Activated CD8-positive, alpha-beta memory T cell treated with anti-CD3 and anti-CD28 coated beads for 48 hours (primary cell): ENCODE results near the gene POLR2A.

ENCODE experiments used
- DNase-seq, 3 experiments: peaks; one replicate each; pipeline ENCODE4 v3.0.0-alpha.2; 2020; ENCODE audit warnings: low read depth in 2 of 3, low spot score in 2 of 3

Gene POLR2A

DNA sequence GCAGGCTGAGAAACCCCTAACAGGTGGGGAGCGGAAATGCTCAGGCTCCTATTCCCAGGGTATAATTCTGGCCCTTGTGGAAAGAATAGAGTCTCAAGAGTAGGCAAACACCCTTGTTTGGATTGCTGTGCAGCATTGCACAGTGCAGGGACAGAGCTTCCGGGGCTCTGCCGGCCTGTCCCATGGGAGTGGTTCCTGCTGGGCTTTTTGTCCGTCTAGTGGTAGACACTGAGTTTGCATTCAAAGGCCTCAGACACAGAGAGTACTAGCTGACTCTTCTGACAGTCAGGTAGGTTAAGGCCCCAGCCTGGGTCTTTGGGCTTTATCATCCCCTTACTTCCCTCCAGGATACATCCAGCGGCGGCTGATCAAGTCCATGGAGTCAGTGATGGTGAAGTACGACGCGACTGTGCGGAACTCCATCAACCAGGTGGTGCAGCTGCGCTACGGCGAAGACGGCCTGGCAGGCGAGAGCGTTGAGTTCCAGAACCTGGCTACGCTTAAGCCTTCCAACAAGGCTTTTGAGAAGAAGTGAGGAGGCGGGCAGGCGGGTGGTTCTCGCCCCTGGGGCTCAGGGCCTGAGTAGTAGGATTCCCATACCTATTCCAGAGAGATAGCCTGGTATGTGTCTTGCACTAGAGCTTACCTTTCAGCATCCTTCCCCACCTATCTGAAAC, 18.1 kb downstream of the POLR2A start:
- DNase-seq: no peak

DNA sequence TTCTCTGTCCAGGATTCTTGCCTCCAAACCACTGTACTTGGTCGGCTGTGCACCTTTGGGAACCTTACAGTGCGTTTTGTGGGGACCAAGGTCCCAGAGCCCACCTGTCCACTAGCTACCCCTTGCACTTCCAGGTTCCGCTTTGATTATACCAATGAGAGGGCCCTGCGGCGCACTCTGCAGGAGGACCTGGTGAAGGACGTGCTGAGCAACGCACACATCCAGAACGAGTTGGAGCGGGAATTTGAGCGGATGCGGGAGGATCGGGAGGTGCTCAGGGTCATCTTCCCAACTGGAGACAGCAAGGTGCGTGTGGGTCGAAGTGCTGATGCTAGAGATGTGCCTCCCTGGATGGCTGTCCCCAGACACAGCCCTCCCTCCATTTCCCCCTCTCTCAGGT, 18.8 kb downstream of the POLR2A start:
- DNase-seq: no peak

DNA sequence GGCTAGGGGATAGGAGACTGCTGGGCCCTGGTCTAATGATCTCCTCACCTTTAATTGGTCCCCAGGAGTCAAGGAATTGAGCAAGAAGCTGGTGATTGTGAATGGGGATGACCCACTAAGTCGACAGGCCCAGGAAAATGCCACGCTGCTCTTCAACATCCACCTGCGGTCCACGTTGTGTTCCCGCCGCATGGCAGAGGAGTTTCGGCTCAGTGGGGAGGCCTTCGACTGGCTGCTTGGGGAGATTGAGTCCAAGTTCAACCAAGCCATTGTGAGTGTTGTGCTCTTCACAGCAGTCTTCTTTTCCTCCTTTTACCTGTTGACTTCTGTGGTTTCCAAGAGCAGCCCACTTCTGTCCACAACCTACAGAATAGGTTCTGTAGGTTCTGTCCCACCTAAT, 19.4 kb downstream of the POLR2A start:
- no peak for DNase-seq

DNA sequence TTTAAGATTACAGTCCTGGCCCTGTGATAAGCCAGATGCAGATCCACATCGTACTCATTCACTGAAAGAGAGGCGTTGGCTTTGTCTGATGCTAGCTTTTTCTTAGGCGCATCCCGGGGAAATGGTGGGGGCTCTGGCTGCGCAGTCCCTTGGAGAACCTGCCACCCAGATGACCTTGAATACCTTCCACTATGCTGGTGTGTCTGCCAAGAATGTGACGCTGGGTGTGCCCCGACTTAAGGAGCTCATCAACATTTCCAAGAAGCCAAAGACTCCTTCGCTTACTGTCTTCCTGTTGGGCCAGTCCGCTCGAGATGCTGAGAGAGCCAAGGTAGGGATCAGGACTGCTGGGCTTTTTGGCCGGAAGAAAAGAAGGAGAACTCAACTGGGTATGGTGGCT, 24.0 kb downstream of the POLR2A start:
- DNase-seq: no peak

DNA sequence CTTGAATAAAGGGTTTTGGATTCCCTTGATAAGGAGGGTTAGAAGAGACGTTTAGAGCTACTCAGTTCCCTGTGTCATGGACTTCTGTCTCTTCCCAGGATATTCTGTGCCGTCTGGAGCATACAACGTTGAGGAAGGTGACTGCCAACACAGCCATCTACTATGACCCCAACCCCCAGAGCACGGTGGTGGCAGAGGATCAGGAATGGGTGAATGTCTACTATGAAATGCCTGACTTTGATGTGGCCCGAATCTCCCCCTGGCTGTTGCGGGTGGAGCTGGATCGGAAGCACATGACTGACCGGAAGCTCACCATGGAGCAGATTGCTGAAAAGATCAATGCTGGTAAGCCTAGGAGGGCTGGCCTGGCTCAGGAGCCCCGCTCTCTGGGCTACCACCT, 24.7 kb downstream of the POLR2A start:
- no peak for DNase-seq

DNA sequence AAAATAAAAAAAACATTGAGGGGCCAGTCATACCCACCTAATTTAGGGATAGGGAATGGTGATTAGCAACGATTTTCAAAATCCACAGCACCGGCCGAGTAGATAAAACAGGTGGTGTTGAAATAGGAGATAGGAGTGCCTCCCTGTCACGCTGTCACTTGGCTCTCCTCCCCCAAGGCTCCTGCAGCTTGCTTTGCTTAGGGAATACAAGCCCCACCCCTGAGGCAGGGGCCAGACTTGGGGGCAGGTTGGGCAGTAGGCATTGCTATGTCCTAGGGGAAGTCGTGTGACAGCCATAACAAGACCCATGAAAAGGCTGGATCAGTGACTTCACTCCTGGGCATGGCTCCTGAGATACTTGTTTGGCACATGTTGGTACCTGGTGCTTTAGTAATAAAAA, 25.8 kb downstream of the POLR2A start:
- no peak for DNase-seq

DNA sequence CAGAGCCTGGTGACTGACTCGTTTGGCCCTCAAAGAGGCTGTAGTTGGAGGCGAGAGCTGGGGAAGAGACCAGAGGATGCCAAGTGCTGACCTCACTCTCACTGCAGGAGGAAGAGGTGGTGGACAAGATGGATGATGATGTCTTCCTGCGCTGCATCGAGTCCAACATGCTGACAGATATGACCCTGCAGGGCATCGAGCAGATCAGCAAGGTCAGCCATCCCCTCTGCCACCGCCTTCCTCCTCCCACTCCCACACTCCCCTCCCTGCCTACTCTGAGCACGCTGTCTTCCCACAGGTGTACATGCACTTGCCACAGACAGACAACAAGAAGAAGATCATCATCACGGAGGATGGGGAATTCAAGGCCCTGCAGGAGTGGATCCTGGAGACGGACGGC, 26.9 kb downstream of the POLR2A start:
- DNase-seq: no peak

DNA sequence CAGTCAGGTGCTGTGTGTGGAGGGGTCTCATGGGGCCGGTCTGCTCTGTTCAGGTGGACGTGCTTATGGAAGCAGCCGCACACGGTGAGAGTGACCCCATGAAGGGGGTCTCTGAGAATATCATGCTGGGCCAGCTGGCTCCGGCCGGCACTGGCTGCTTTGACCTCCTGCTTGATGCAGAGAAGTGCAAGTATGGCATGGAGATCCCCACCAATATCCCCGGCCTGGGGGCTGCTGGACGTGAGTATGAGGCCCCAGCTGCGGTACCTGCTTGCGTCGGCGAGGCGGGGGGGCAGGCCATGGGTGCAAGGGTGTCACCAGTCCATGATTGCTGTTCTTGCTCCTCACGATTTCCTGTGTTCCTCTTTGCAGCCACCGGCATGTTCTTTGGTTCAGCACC, 27.9 kb downstream of the POLR2A start:
- DNase-seq: no peak

DNA sequence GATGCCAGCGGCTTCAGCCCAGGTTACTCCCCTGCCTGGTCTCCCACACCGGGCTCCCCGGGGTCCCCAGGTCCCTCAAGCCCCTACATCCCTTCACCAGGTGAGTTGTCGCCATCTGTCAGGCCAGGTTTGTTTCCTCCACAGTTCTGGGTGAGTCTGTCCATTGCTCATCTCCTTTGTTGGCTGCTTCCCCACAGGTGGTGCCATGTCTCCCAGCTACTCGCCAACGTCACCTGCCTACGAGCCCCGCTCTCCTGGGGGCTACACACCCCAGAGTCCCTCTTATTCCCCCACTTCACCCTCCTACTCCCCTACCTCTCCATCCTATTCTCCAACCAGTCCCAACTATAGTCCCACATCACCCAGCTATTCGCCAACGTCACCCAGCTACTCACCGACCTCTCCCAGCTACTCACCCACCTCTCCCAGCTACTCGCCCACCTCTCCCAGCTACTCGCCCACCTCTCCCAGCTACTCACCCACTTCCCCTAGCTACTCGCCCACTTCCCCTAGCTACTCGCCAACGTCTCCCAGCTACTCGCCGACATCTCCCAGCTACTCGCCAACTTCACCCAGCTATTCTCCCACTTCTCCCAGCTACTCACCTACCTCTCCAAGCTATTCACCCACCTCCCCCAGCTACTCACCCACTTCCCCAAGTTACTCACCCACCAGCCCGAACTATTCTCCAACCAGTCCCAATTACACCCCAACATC, 28.8 kb downstream of the POLR2A start:
- no peak for DNase-seq

DNA sequence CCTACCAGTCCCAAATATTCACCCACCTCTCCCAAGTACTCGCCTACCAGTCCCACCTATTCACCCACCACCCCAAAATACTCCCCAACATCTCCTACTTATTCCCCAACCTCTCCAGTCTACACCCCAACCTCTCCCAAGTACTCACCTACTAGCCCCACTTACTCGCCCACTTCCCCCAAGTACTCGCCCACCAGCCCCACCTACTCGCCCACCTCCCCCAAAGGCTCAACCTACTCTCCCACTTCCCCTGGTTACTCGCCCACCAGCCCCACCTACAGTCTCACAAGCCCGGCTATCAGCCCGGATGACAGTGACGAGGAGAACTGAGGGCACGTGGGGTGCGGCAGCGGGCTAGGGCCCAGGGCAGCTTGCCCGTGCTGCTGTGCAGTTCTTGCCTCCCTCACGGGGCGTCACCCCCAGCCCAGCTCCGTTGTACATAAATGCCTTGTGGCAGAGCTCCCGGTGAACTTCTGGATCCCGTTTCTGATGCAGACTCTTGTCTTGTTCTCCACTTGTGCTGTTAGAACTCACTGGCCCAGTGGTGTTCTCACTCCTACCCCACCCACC, 29.8 kb downstream of the POLR2A start:
- no peak for DNase-seq

DNA sequence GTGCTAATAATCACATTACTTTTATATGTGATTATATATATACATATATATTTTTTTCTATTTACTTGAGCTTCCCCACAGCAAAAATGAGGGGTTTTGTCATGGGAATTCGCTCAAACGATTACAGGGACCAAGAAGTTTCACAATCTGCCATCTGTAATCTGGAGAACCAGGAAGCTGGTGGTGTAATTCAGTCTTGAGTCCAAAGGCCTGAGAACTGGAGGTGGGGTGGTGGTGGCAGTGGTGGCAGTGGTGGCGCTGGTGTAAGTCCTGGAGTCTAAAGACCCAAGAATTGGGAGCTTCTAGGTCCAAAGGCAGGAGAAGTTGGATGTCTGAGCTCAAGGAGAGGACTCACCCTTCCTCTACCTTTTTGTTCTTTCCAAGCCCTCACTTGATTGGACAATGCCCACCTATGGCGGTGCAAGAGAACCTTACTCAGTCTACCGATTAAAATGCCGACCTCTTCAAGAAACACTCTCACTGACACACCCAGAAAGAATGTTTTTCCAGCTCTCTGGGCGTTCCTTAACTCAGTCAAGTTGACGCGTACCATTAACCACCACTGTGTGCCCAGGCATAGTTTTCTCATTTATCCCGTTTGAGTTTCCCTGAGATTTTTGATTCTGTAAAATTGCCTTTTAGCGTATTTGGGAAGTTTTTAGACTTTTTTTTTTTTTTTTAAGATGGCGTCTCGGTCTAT, 31.9 kb downstream of the POLR2A start:
- no peak for DNase-seq

DNA sequence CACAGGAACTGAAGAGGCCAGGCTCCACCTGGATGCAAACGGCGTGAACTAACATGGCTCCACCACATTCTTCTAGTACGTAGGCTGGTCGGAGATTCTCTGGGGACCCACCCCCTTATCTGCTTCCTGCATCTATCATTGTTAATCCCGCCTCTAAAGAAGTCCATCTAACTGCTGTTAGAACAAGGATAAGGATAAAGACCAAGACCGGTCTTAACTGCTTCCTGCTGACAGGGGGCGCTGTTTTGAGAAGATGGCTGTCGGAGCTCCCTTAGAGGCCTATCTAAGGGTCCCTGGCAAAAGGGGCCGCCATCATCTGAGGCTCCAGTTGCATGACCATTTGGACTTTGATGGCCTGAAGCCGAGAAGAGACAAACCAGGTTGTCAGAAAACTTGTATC, 38.9 kb downstream of the POLR2A start:
- DNase-seq: no peak

DNA sequence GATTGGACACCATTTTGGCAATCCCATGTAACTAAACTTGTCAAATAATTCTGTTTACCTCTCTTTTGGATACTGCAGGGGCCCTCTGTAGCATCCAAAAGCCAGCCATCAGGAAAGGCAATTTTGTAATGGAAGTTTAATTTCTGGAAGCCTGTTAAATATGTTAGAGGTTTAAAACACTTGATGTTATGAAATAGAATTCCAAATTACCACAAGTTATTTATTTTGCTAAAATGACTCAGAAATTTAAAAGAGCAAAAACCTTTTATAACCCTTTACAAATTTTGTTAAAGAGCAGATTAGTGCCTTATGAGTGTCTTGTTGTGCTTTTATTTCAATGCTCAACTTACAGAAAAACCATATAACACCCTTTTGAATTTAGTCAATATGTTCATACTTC, 44.7 kb downstream of the POLR2A start:
- no peak for DNase-seq

DNA sequence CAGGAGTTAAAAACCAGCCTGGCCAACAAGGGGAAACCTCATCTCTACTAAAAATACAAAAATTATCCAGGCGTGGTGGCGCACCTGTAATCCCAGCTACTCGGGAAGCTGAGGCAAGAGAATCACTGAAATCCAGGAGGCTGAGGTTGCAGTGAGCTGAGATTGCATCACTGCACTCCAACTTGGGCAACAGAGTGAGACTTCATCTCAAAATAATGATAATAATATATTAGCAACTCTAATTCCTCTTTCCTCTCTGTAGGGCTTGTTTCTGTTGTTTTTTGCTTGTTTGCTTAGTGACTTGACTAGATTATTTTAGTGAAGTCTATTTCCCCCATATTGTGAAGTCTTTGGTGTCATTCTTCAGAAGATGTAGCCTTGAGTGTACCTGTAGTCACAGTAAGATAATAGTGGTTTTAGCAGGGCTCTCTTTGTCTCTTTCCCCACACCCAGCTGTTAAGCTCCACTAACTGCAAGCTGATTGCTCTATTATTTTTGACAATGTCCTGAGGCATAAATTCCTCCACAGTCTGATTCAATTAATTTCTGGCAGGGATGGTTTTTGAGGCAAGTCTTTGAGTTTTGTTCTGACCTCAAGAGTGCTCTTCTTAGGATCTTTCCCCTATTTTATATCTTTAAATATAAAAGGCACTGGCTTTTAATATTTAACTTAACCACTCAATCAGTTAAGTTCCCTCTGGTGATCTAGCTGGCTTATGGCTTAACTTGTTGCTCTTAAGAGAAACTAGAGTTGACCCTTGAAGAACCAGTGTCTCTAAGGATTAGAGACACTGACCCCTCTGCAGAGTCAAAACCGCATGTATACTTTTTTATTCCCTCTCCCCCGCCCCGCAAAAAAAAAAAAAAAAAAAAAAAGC, 46.1 kb downstream of the POLR2A start:
- DNase-seq: no peak

DNA sequence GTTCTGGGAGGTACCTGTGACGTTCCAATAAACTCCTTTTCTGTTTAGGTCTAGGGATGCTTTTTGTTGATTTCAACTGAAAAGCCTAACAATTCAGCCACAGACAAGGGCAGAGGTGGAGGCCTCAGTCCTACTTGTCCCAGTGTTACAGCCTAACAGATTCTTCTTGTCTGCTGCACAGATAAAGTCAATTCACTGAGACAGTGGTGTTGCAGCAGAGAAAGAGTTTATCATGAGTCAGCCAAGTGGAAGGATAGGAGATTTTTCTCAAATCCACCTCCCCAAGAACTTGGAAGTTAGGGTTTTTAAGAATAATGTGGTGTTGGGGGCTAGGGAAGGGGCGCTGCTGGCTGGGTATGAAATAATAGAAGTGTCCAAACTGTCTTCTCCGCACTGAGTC, 53.9 kb downstream of the POLR2A start:
- no peak for DNase-seq

DNA sequence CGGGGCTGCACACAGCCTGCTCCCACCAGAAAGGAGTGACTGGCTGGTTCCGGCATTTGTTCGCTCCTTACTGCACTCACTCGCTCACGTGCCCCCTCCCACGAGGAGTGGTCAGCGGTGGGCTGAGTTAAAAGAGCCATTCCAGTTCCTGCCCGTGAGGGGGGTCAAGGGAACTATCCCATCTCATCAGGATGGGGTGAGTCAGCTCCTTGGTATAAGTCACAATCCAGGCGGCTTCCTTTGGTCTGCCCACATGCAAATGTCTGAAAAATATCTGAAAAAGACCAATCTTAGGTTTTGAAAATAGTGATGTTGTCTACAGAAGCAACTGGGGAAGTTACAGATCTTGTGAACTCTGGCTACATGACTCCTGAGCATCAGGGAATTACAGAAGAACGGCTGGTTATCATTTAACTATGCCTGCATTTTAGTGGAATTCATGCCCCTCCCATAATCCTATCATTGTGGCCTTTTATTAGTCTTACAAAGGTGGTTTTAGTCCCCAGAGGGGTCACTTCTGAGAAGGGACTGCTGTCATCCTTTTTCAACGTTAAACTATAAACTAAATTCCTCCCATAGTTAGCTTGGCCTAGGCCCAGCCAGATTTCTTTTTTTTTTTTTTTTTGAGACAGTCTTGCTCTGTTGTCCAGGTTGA, 54.9 kb downstream of the POLR2A start:
- DNase-seq: no peak

DNA sequence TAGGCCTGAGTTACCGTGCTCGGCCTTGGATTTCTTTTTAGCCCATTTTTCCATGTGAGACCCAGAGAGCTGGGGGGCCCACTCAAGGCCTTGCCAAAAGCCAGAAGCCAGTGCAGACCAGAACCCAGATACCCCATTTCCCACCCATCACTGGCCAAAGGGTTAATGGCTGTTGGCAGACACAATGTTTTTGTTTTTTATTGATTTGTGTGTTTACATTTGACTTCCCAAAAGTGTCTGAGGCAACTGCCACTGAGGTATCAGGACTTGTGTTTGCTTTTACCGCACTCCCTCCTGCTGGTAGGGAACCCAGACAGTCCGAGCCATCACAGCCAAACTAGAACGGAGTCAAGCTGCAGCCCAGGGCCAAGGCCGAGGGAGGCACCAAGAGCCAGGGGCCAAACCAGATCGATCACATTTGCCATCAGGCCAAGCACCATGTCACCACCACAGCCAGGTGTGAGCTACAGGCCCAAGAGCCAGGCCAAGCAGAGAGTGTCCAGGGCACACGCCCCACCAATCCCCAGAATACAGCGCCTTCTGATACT, 57.0 kb downstream of the POLR2A start:
- no peak for DNase-seq

DNA sequence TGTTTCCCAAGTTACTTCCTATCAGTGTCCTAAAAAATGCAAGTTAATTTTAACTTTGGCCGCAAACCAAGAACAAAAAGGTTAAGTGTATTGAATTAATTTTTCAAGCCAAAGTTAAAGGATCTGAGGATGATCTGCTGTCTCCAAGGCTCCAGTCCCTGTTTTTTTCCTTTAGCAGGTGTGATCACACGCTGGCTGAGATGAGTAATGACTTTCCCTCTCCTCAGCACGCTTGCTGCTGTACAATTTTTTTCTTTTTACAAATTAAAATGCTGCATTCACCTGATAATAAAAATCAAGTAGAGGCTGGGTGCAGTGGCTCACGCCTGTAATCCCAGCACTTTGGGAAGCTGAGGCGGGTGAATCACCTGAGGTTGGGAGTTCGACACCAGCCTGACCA, 60.7 kb downstream of the POLR2A start:
- DNase-seq: no peak

DNA sequence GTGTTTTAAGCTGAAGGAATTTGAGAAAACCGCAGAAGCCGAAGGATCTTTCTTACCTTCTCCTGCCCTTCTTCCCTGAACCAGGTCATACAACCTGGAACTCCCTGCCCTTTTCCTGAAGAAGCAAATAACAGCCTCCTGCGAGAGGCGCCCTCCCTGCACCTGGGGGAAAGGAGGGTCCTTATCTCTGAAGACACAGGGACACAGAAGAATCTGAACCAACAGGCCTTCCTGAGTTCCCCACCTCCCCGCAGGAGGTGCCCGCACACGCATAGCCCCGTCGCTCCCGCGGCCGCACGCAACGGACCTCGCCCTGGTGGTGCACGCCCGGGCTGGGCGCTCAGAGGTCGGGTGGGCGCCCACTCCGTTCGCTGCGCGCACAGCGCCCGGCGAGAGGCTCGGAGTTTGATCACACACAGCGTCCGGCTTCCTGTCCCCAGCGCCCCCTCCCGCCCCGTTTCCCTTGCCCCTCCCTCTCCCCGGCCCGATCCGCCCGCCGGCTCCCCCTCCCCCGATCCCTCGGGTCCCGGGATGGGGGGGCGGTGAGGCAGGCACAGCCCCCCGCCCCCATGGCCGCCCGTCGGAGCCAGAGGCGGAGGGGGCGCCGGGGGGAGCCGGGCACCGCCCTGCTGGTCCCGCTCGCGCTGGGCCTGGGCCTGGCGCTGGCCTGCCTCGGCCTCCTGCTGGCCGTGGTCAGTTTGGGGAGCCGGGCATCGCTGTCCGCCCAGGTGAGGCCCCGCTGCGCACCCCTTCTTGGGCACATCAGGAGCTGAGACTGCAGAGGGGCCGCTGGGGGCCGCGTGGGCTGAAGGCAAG, 64.6 kb downstream of the POLR2A start, which contains the start of gene TNFSF12:
Gene TNFSF12, plus strand, starts transcription at position 474 of the 816 bp plus-strand sequence. Its CDS starts 96 bp downstream, at position 570.
- peak in 1 of 3 experiments; percentile 45 for DNase-seq
